Measurements from ENCODE around the gene PLCL2.
A peak's percentile ranks its signal among the peaks of the same experiment; 100 is the strongest.
"Not testable (repeated sequence)": the region's sequence is repeated elsewhere in the genome, so short reads cannot be mapped to it uniquely, and the experiment has no call there.

The PLCL2 gene

DNA sequence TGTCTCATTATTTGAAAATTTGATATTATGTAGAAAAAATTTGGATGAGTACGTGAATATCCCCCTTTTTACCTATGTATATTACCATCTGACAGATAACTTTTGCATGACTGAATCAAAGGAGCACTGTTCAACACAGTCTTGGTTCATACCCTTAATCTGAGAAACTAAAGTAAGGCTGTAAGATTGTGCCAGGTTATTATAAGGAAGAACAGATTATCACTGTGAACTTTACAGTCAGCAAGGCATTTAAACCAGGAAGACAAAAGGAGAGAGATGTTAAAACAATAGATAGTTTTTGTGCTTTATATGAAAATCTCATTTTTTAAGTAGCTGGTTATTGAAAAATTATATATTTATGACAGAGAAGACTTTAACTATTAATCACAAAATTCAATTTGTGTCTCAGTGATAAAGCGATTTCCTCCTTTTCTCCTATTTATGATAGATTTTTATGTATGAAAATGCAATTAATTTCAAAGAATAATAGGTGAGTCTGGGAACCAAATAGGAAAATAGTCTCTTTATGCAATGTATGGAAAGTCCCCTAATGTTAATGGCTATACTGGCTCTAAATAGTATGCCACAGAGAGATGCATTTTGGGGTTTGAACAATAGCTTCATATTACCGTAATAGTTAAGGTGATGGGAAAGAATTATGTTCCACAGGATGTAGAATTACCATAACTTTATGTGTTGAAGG is 33.4 kb downstream of the PLCL2 start:
- no peak for DNase-seq

DNA sequence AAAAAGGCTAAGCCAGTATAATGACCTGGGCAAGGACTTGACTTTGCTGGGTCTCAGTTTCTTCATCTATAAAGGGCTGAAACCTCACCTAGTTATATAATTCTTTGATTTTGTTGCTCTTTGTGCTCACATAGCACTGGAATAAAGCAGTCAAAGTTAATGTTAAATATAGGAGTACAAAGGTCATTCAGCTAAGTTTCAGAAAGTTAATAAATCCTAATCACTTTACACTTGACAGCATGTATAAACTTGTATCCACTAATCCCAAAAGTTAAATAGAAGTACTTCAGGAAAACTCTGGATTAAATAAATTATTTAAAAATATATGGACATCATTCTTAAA is 33.9 kb downstream of the PLCL2 start:
- DNase-seq, result no peak

DNA sequence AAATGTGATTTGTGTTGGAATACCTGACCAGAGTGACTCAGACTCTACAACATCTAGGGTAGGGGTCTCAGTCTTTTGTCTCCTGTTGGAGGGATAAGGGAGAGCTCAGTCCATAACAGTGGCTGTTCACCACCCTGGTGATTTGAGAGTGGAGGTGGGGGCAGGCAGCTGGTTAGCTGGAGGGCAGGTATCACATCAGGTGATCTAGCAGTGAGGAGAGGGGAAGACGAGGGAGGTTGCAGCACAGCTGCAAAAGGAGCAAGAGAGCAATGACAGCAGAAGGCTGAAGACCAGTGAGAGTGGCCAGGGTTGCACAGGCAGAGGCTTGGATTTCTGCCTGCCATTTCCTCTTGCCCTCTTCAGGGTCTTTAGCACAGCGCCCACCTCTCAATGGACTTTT is 38.4 kb downstream of the PLCL2 start:
- DNase-seq, result no peak

DNA sequence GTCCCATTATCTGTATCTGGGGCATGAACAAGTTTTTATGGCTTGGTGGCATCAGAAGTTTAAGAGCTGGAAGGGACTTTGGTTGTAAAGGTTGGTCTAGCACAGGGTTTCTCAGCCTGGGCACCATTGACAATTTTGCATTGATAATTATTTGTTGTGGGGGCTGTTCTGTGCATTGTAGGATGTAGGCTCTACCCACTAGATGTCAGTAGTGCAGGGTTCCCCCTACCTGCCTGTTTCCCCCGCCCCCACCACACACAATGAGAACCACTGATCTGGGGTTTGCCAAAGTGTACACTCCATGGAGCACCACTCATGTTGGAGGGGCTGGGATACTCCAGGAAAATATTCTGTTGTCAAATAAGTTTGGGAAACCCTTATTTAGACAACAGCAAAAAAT is 42.7 kb downstream of the PLCL2 start:
- DNase-seq, result no peak

DNA sequence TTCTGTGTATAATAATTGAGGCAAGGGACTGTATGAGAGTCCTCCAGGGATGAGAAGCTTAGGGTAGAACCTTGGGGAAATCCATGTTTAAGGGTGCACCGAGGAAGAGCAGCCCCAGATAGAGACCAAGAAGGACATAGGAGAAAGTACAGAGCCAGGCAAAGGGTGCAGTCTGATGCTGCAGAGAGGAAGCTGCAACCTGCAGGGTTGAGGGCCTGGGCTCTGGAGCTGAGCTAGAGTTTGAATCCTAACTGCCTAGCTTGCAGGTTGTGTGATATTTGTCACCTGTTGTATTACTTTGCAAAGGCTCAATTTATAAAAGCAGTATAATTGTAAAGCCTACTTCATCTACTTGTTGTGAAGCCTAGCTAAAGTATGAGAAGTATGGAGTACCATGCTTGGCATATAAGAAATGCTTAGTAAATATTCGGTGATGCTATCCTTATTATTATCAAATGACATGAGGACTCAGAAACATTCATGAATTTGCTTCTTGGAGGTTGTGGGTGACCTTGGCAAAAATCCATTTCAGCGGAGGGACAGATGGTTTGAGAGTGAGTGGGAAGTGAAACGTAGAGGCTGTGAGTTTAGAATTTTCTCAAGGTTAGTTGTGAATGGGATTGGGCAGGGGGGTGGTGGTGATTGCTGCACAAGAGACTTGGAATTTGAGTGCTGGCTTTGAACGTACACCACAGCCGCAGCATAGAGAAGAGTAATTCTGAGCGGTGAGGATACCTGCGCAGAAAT is 43.8 kb downstream of the PLCL2 start:
- peak; percentile 75 for DNase-seq

DNA sequence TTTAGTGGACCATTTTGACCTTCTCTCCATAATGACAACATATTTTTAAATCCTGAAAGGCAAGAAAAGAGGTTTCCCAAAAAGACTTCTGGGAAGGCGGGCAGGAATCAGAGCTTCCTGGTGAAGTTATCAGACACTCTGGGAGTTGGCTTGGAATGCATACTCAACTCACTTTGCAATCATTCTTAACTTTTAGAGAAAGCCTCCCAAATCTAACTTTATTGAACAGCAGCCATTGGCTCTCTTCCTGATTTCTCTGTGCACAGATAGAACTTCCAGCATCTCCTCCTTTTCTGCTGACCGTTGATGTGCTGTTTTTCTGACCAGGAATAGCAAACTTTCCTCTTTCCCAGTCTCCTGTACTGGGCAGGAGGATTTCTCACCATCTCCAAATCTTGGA is 44.6 kb downstream of the PLCL2 start:
- DNase-seq, result no peak

DNA sequence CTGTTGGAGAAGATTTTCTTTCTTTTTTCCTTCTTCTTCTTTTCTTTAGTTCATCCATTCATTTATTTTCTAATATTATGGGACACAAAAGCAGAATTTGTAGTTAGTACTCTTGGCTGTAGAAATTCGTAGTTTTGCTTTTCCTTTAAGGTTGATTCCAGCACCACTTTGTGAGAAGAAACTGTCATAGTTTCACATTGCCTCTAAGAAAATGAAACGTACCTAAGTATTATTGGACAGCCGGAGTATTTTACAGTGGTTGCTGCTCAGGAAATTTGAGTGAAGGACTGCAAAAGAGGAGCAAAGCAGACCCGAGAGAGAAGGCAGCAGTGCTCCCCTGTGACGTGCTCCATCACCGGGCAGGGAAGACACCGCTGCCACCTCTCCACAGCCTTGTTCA is 48.1 kb downstream of the PLCL2 start:
- DNase-seq, result no peak

DNA sequence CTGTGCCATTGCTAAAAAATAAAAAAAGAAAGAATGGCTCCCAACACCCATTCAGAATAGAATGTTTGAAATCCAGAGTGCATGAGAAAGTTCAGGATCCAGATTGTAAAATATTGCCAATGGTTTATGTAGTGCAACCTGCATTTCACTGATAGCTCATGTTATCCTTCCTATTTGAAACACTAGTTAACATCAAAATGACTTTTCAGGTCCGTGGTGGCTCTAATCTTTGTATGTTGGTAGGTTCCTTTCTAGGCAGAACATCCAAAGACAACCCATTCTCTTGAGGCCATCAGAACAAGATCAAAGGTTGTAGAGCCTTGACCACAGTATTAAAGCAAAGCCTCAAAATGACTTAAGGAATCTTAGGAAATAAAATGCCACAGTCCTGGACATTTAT is 51.0 kb downstream of the PLCL2 start:
- DNase-seq, result no peak

DNA sequence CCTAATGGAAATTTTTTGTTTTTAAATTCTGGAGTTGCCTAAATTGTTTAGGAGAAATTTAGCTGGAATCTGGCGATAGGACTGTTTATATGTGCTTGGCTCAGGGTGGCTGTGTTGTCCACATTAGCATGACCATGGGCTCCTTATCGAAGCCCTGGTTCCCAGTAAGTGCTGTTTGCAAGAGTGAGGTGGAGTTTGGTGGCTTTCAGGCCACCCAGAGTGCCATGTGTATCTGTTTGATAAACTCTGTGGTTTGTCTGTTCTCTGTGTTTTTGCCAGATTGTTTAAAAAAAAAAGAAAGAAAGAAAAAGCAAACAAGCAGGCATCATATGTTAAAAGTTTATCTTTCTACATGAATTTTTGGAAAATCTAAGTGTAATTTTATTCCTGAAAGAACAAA is 51.5 kb downstream of the PLCL2 start:
- no peak for DNase-seq

DNA sequence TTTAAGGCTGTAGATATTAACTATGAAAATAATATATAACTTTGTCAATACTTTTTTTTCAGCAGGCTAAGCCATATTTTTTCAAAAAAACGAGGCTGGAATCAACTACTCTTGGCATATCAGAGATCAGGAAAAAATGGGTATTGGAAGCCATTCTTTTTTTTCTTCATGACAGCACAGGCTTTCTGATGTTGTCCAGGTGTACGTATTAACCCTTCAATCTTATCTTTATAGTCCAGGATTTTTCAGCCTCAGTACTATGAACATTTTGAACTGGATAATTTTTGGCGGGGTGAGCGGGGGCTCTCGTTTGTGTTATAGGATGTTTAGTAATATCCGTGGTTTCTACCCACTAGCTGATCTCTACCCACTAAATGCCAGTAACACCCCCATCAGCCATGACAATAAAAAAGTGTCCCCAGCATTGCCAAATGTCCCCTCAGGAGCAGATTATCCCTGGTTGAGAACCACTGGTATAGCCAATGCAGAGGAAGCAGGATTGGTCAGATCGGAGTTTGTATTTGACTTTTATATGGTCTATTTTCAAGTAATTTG is 52.0 kb downstream of the PLCL2 start:
- no peak for DNase-seq

DNA sequence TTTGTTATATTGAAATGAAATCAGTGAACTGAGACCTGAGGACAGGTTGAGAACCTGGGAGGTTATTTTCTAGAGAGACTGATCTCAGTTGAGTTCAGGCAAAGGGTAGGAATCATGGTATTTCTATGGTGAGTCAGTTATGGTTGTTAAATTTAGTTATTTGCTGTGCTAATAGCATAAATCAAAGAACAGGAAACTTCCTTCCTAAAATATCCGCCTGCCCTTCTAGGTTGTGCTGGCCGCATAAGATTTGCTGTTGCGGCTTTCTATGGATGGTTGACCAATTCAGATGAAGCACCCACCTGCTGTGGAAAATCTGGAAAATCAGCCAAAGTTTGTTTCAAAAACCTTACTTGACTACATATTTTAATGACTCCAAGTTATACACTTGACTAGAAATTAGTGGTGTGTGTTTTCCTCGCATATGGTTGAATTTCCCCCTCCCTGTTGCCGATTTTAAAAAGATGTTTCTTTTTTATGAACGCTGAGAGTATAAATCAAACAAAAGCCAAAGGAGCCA is 52.6 kb downstream of the PLCL2 start:
- DNase-seq, result no peak

DNA sequence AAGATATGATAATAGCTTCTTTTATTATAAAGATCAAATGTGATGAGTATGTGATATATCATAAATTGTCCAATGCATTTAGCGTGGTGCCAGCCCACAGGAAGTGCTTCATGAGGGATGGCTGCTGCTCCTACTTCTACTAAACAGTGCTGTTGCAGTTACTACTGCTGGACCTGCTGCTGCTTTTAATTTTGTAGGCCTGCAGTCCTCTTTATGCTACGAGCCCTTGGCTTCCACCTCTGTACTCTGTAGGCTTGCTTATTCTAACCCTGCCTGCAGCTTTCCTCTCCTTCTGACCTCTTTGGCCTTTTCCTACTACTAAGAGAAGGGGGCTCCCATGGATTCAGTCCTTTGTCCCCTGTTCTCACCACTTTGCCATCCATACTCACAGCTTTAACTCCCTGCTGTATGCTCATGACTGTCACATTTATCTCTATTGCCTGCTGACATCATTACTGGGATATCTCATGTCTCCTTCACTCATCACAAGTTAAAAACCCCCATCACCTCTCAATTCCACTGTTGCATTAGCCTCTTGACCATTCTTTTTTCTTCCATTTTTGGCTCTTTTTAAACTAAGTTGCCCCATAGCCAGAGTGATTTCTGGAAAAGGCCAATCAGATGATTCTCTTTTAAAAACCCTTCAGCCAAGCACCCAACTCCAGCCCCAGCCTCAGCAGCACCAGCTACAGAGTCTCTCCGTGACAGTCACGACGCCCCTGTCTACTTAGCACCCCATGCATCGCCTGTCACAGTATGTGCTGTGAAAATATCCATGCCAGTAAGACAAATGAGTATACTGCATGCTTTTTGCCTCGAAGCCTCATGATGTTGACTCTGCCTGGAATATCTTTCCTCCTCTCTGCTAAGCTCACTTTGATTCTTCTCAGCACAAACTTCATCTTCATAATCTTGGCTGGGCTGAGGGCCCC is 56.3 kb downstream of the PLCL2 start:
- no peak for DNase-seq

DNA sequence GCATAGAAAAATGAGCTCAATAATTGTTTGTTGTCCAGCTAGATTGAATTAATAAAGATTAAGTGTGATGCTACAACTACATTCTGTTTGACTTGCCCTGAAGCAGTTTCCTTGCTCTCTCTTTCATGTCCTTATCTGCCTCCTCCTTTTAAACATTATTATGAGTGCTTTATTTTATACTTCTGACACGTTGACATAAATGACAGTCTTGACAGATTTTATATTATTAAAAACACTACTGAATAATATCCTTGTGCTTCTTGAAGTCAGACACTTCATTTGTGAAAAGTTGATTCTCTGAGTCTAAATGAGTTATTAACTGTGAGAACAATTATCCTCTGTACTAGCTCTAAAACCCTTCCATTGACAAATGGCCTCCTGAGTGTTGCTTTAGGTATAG is 58.2 kb downstream of the PLCL2 start:
- DNase-seq, result no peak

DNA sequence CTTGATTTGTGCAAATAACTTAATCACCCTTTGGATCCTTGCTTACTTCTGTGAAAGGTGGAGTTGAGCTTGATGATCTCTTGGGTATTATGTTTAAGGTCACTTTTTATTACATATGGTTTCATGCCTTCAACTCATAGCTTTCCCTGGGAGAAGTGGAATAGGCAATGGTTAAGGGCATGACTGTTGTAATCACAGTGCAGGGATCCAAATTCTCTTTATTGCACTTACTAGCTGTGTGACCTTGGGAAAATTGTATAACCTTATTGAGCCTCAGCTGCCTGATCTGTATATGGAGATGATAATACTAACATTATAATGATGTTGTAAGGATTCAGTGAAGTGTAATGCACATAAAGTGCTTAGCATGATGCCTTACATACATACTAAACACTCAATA is 59.1 kb downstream of the PLCL2 start:
- DNase-seq, result no peak

DNA sequence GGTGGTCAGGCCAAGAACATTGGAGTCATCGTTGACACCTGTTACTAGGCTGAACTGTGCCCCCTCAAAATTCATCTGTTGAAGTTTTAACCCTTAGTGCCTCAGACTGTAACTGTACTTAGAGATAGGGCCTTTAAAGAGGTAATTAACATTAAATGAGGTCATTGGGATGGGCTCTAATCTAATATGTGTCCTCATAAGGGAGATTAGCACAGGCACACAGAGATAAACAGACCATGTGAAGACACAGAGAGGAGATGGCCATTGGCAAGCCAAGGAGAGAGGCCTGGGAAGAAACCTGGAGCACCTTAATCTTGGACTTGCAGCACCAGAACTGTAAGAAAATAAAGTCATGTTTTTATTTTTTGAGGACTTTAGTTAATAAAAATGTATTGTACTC is 59.6 kb downstream of the PLCL2 start:
- no peak for DNase-seq

DNA sequence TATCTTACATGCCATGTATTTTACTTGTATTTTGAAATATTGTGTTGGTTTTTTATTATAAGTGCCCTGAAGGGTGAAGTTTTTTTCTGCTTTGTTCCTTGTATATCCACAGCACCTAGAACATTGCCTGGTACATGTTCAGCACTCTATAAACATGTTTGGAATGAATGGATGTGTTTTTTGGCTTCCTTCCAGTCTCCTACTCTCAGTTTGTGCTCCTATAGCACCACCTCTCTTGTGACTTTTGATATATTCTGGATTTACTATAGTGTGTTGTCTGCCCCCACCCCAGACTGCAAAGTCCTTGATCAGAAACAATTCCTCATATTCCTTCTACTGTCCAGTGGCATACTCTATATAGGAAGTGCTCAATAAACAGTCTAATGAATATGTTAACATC is 60.6 kb downstream of the PLCL2 start:
- no peak for DNase-seq

DNA sequence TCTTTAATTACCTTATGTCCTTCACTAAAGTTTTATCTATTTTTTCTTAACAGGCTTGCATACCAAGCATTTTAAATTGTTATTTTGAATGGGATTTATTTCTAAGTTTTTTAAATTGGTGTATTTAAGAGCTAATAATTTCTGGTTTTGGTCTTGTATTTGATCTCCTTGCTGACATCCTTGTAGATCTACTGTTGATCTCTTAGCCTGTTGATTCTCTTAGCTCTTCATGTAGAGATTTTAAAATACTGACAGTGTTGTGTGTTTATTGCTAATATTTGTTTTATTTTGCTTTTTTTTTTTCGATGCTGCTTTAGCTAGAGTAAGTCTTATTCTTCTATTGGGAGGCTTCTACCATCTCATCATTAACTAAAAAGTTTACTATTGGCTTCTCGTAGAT is 65.5 kb downstream of the PLCL2 start:
- no peak for DNase-seq

DNA sequence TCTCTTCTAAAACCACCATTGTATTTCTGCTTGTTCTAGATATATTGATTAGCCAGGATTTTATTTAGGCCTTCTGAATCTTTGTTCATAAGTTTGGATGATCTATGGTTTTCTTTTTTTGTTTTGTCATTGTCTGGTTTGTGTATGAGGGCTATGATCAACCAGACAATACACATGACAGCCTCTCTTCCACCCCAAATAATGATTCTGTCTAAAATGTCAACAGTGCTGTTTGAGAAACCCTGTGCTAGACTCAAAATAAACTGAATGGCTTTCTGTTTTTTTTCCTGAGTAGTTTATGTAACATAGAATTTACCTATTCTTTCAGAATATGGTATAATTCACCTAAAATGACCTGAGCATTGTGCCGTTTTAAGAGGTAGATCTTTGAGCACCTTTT is 66.1 kb downstream of the PLCL2 start:
- no peak for DNase-seq

DNA sequence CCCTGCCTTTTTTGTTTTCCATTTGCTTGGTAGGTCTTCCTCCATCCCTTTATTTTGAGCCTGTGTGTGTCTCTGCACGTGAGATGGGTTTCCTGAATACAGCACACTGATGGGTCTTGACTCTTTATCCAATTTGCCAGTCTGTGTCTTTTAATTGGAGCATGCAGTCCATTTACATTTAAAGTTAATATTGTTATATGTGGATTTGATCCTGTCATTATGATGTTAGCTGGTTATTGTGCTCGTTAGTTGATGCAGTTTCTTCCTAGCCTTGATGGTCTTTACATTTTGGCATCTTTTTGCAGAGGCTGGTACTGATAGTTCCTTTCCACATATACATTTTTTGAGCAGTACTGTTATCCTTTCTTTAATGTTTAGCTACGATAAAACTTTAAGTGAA is 73.1 kb downstream of the PLCL2 start:
- not testable (repeated sequence) for DNase-seq

DNA sequence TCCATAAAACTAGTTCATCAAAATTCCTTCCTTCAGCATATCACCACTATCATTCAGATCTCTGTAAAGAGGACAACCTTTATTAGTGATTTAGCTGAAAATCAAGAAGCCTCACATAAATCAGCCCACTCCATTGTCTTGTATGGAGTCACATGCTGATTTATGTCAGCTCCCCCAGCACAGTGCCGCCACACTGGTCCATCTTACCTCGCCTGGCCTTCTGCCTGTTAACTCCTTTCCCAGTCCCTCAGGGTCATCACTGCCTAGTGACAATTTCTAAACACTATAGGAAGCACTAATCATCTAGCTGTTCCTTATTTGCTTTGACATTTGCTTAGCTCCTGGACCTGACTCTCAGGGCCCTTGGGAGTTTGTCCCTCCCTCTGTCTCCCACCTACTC is 75.4 kb downstream of the PLCL2 start:
- DNase-seq, result no peak

DNA sequence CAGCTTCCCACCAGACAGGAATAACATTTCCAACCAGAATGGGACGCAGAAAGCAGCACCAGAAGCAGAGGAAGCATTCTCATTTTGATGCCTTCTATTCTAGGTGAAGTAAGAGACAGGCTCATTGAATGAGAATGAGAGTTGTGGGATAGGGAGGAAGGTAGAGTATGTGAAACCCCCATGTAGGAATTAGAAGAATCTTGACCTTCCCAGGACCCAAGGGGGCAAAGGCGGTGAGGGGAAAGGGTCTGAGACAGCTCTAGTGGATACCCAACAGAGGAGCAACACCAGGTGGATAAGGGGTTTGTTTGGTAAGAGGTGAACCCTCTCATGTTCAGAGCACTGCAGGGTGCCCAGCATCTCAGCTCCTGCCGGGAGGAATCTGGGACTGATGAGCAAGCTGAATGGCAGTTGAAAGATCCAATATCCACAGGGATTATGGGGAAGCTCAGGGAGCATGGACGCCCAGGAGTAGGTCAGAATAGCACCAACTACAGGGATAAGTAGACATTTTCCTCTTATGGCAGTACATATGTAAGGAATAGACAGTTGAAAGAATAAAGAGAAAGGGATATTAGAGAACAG is 77.0 kb downstream of the PLCL2 start:
- no peak for DNase-seq

DNA sequence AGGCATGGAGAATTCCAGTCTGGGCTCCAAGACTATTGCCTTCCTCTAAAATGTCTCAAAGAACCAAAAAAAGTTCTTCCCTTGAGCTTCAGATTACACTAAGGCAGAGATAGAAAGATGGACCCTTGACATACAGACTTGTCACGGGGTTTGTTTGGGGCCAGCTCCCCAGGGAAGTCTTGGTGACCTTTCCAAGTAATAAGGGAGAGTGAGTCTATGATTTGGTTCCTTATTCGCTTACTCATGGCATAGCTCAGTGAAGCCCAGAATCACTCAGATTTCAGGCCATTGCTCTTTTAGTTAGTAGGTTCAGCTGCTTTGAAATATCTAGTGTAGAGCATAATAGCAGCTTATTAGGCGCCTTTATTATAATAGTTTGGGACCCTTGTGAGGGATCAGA is 90.3 kb downstream of the PLCL2 start:
- DNase-seq, result no peak

All from MV-4-11 (cell line).